ENCODE measurements around the gene LGSN. TPM values are rescaled to one million over a fixed set of nuclear protein-coding genes. Genes with fewer than 3 reads are reported as not detected.

The LGSN gene
- polyA plus RNA-seq, 2 of the 4 experiments (the other 2 are of a cell fraction), result 11.2 to 39.2 TPM

DNA sequence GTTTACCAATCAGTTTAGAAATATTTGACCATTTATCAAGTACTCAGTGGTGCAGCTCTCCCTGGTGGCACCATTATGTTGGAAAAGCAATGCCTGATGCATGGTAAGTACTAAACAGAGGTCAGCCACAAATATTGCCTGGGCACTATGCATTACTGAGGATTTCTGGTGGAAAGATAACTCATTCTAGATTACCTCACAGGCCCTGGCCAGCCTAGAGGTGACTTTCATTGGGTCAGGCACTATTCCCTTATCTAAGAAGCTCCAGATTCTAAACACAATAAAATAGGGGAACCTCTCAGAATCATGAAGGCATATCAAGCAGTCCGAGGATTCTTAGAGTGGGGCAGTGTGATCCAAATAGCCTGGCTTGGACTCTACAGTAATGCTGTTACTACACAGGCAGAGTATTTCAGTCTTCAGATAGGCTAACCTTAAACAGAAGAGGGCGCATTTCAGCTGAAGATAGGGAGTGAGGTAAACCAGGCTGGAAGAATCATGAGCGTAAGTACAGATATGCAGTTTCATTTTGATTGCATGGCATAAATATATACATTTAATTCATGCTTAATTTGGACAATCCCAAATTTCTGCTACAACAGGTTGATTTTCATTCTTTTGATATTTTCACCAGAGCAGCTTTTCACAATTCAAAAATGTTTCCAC lies 12.1 kb downstream of the LGSN start:
- 19% methylated on average over 3 of the region's 3 CpGs for WGBS (ENCODE audit: missing lambda C conversion rate)
- POLR2A ChIA-PET, result no interaction called here

DNA sequence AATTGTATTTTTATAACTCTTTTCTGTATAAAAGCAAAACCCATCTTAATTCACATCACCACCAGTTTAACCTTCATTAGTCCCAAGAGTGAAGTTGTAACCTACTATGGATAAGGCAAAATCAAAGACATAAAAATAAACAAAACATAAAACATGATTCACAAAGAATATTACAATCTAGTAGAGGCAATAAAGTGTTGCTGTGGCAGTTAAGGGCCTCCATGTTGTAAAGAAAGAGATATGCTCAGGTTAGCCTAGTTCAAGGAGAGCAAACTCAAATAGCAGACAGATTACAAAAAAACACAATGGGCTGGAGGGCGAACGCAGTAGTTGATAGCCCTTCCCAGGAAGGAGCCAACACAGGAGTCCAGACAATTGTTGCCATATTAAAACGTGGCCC lies 13.4 kb downstream of the LGSN start:
- no peak for FAIRE-seq

More for the DNA sequence above, 12.1 kb downstream of the LGSN start:
- CTCF ChIA-PET, result interaction anchor here (0.8 to 2.2 kb wide), 9 partner anchors 9 to 514 kb away, joined by 3 to 8 read pairs (median 5); partner anchors contain the start of gene LGSN
- TF ChIP-seq RAD21 (conservative IDR thresholded peaks at IDR 0.05 in 1 of 2, IDR thresholded peaks at IDR 0.05 in 1 of 2), result peak; percentile 63 to 69
- TF ChIP-seq, protein P1, sequence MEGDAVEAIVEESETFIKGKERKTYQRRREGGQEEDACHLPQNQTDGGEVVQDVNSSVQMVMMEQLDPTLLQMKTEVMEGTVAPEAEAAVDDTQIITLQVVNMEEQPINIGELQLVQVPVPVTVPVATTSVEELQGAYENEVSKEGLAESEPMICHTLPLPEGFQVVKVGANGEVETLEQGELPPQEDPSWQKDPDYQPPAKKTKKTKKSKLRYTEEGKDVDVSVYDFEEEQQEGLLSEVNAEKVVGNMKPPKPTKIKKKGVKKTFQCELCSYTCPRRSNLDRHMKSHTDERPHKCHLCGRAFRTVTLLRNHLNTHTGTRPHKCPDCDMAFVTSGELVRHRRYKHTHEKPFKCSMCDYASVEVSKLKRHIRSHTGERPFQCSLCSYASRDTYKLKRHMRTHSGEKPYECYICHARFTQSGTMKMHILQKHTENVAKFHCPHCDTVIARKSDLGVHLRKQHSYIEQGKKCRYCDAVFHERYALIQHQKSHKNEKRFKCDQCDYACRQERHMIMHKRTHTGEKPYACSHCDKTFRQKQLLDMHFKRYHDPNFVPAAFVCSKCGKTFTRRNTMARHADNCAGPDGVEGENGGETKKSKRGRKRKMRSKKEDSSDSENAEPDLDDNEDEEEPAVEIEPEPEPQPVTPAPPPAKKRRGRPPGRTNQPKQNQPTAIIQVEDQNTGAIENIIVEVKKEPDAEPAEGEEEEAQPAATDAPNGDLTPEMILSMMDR (IDR thresholded peaks at IDR 0.05), result peak; percentile 53
- no peak for TF ChIP-seq JUN (IDR thresholded peaks at IDR 0.05)
- peak; percentile 52; the same call in 2 of the 3 replicates for TF ChIP-seq SMC3 (IDR thresholded peaks at IDR 0.05)
- Histone ChIP-seq H3K27ac (no peak overlapping the region), H3K4me2 (peak overlapping the region; percentile 57), H3K4me3 (no peak overlapping the region), H3K9me3 (no peaks in the 10 kb centered on the region), H3K4me1 (peaks cover 19% of the 10 kb centered on the region)
- ATAC-seq (peak; percentile 95 to 96), FAIRE-seq (no peak), DNase-seq (ENCODE audit: low read depth in 1 of 2, low spot score in 1 of 2) (peak; percentile 39 to 62)

DNA sequence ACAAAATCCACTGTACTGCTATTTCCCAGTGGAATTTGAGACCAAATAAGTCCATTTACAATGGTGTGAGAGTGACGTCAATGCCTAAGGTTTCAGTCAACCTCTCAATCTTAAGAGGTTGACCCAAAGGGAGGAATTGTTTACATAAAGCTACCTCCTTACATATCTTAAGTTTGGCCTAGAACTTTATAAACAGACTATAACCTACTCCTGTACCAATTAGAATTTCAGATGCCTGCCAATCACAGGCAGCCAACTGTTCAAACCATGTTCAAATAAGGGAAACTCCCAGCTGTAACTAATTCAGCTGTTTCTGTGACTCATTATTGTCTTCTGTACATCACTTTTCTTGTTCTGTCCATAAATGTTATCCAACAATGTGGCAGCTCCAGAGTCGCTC lies 14.5 kb downstream of the LGSN start:
- CTCF ChIA-PET, result interaction anchor here (1.0 kb wide), 1 partner anchor 14 kb away, joined by 3 read pairs; no protein-coding TSS in a partner anchor

More for the DNA sequence above, 13.4 kb downstream of the LGSN start:
- Histone ChIP-seq H3K4me2 (no peak overlapping the region), H3K4me3 (no peak overlapping the region), H3K27ac (no peak overlapping the region), H3K9me3 (no peaks in the 10 kb centered on the region), H3K4me1 (peaks cover 19% of the 10 kb centered on the region)
- TF ChIP-seq CBX8 (IDR thresholded peaks at IDR 0.05) (no peak), SREBF2 (IDR thresholded peaks at IDR 0.05) (no peak), KDM1A (IDR thresholded peaks at IDR 0.05; ENCODE audit: low read depth) (no peak)
- TF ChIP-seq, protein P1 (IDR thresholded peaks at IDR 0.05), result no peak
- TF ChIP-seq, protein P2, sequence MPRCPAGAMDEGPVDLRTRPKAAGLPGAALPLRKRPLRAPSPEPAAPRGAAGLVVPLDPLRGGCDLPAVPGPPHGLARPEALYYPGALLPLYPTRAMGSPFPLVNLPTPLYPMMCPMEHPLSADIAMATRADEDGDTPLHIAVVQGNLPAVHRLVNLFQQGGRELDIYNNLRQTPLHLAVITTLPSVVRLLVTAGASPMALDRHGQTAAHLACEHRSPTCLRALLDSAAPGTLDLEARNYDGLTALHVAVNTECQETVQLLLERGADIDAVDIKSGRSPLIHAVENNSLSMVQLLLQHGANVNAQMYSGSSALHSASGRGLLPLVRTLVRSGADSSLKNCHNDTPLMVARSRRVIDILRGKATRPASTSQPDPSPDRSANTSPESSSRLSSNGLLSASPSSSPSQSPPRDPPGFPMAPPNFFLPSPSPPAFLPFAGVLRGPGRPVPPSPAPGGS (IDR thresholded peaks at IDR 0.05), result no peak
- CTCF ChIA-PET, result interaction anchor here (1.0 to 2.2 kb wide), 3 partner anchors 10 to 15 kb away, joined by 3 to 5 read pairs (median 5); no protein-coding TSS in a partner anchor
- POLR2A ChIA-PET, result no interaction called here
- DNase-seq (ENCODE audit: low read depth in 1 of 2, low spot score in 1 of 2) (no peak), ATAC-seq (no peak)
- WGBS (ENCODE audit: missing lambda C conversion rate), result 98% methylated on average over 3 of the region's 3 CpGs

DNA sequence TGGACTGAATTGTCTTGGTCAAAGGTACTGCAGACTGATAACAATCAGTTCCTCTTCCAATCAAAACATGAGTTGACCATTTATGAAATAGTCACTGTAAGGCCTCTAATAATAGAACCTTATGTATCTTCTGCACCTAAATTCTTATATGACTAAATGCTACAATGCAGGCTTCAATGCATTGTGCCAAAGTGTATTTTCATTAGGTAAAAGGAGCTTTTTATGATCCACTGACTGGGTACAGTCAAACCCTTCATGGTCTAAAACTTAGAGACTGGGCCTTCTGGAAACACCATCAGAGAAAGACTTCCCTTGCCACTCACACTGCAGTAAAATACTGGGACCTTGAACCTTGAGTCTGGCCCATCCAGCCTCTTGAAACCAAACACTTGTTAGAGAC lies 16.3 kb downstream of the LGSN start:
- FAIRE-seq, result no peak
- CTCF ChIA-PET, result interaction anchor here (0.9 kb wide), 1 partner anchor 11 kb away, joined by 3 read pairs; no protein-coding TSS in a partner anchor
- TF ChIP-seq PHF8 (IDR thresholded peaks at IDR 0.05; ENCODE audit: borderline replicate concordance, low read depth) (no peak), TP53 (CRISPR knock-in tag; IDR thresholded peaks at IDR 0.05) (no peak)

More for the DNA sequence above, 14.5 kb downstream of the LGSN start:
- TF ChIP-seq FOSL2 (IDR thresholded peaks at IDR 0.05) (no peak), FOSL2 (CRISPR knock-in tag; IDR thresholded peaks at IDR 0.05) (peak; percentile 36; the same call in 1 of the 2 replicates), CBX2 (IDR thresholded peaks at IDR 0.05; ENCODE audit: borderline replicate concordance, low read depth) (no peak)
- H3K4me3 ChIP-seq, result no peak overlapping the region
- H3K9me3 ChIP-seq, result no peaks in the 10 kb centered on the region
- DNase-seq (ENCODE audit: low read depth in 1 of 2, low spot score in 1 of 2), result peak in 1 of 2 experiments; percentile 82
- peaks cover 19% of the 10 kb centered on the region for H3K4me1 ChIP-seq
- peak overlapping the region; percentile 21; the same call in 1 of the 3 replicates for H3K4me2 ChIP-seq
- WGBS (ENCODE audit: missing lambda C conversion rate), result 47% methylated on average over 2 of the region's 2 CpGs
- peak in 1 of 2 experiments; percentile 80; a peak in 3 of 6 replicates for ATAC-seq
- POLR2A ChIA-PET, result no interaction called here
- no peak for FAIRE-seq
- H3K27ac ChIP-seq, result no peak overlapping the region

More for the DNA sequence above, 16.3 kb downstream of the LGSN start:
- Histone ChIP-seq H3K9me3 (no peaks in the 10 kb centered on the region), H3K4me3 (no peak overlapping the region), H3K4me2 (no peak overlapping the region), H3K27ac (no peak overlapping the region), H3K4me1 (peaks cover 19% of the 10 kb centered on the region)
- POLR2A ChIA-PET, result no interaction called here
- DNase-seq (ENCODE audit: low read depth in 1 of 2, low spot score in 1 of 2) (no peak), ATAC-seq (no peak)
